ENCODE results near the gene ZNF519.
"Not testable (repeated sequence)": the region's sequence is repeated elsewhere in the genome, so short reads cannot be mapped to it uniquely, and the experiment has no call there.

ZNF519 gene

DNA sequence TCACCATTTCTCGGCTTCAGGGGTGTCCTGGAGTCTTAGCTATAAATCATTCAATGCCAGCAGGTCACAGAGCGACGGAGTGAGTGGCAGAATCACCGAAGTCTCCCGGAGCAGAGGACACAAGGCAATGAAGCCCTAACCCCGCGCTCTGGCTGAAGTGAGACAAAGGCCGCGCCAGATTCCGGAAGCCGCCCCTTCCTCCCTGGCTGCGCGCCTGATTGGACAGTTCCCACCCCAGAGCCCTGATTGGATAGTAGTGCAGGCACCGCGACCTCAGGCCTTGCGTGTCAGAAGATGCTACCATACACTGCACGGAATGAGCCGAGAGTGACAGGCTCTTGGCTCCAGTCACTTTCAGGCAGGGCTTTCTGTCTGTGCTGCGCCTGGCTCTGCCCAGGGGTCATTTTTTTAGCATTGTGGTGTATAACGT lies at the start of gene ZNF519:
TSS of gene ZNF519 (minus strand) at position 165 of the 430 bp plus-strand sequence. CDS start at position 7, 158 bp downstream.
- Mint-ChIP-seq H3K36me3 (ENCODE audit: insufficient read depth) (peaks cover 10% of the 10 kb centered on the region), H3K4me1 (peaks cover 14% of the 10 kb centered on the region), H3K27ac (ENCODE audit: low read depth) (peak within 1 kb of the TSS; percentile 76), H3K4me3 (peak within 1 kb of the TSS; percentile 86)
- H3K27me3 Mint-ChIP-seq, H3K9me3 Mint-ChIP-seq: not testable (repeated sequence)
- DNase-seq (ENCODE audit: low spot score in 2 of 2), result peak; percentile 75 to 83
- peak; percentile 100 for ATAC-seq (replicated peaks; ENCODE audit: extremely low read depth, poor library complexity, severe bottlenecking)

- DNase-seq (ENCODE audit: low spot score in 2 of 2) (no peak), ATAC-seq (replicated peaks; ENCODE audit: extremely low read depth, poor library complexity, severe bottlenecking) (peak; percentile 48)
- no peaks in the 10 kb centered on the region for H3K27me3 Mint-ChIP-seq
- no peaks in the 10 kb centered on the region for H3K9me3 Mint-ChIP-seq
- peak overlapping the region; percentile 95 for H3K4me3 Mint-ChIP-seq
- H3K4me1 Mint-ChIP-seq, result peaks cover 6% of the 10 kb centered on the region
- H3K27ac Mint-ChIP-seq (ENCODE audit: low read depth), result peak overlapping the region; percentile 91
- H3K36me3 Mint-ChIP-seq (ENCODE audit: insufficient read depth), result peaks cover 7% of the 10 kb centered on the region
Observed at GRCh38 chr18:14179306-14179705, 47.1 kb upstream of the ZNF519 start.

GRCh38 chr18:14178321-14179196 lies 46.3 kb upstream of the ZNF519 start:
- H3K27me3 Mint-ChIP-seq; H3K36me3 Mint-ChIP-seq (ENCODE audit: insufficient read depth); H3K9me3 Mint-ChIP-seq; H3K4me1 Mint-ChIP-seq: not testable (repeated sequence)
- ATAC-seq (replicated peaks; ENCODE audit: extremely low read depth, poor library complexity, severe bottlenecking), result peak; percentile 82
- H3K27ac Mint-ChIP-seq (ENCODE audit: low read depth), result peak overlapping the region; percentile 91
- peak overlapping the region; percentile 95 for H3K4me3 Mint-ChIP-seq
- peak; percentile 66 to 75 for DNase-seq (ENCODE audit: low spot score in 2 of 2)

DNA sequence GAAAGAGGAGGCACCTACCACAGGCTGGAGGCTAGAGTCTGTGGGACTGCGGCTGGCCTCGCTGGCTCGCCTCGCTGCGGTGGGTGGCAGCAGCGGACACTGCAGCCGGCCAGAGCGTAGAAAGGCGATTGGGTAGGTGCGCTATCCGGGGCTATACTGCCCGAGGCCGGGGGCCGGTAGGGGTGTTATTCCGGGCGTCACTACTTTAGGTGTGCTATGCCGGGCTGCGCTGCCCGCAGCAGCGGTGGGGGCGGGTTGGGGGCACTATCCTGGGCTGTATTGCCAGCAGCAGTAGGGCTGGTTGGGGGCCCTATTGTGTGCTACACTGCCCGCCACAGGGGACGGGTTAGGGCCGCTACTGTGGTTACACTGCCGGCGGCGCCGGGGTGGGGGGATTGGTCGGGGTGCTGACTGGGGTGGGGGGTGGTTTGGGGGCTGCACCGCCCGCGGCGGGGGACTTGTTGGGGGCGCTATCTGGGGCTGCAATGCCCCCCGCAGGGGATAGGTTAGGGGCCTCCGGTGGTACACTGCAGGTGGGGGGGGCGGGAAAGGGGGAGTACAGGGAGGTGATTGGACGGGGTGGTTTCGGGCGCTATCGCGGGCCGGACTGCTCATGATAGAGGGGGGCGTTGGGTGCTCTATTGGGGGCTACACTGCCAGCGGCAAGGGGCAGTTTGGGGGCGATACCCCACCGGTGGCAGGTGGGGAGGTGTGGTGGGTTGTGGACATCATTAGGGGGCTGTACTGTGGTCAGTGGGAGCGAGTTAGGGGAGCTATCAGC lies 45.5 kb upstream of the ZNF519 start:
- H3K27ac Mint-ChIP-seq (ENCODE audit: low read depth); H3K9me3 Mint-ChIP-seq; H3K27me3 Mint-ChIP-seq; ATAC-seq (replicated peaks; ENCODE audit: extremely low read depth, poor library complexity, severe bottlenecking); DNase-seq (ENCODE audit: low spot score in 2 of 2); H3K4me1 Mint-ChIP-seq; H3K36me3 Mint-ChIP-seq (ENCODE audit: insufficient read depth): not testable (repeated sequence)
- peak overlapping the region; percentile 95 for H3K4me3 Mint-ChIP-seq

- DNase-seq (ENCODE audit: low spot score in 2 of 2); H3K36me3 Mint-ChIP-seq (ENCODE audit: insufficient read depth); ATAC-seq (replicated peaks; ENCODE audit: extremely low read depth, poor library complexity, severe bottlenecking); H3K4me1 Mint-ChIP-seq; H3K9me3 Mint-ChIP-seq; H3K27ac Mint-ChIP-seq (ENCODE audit: low read depth); H3K27me3 Mint-ChIP-seq; H3K4me3 Mint-ChIP-seq: not testable (repeated sequence)
Observed at GRCh38 chr18:14175404-14175803, 43.2 kb upstream of the ZNF519 start.

- peaks cover 6% of the 10 kb centered on the region for H3K4me1 Mint-ChIP-seq
- ATAC-seq (replicated peaks; ENCODE audit: extremely low read depth, poor library complexity, severe bottlenecking), result no peak
- H3K36me3 Mint-ChIP-seq (ENCODE audit: insufficient read depth), result peaks cover 7% of the 10 kb centered on the region
- no peak for DNase-seq (ENCODE audit: low spot score in 2 of 2)
- no peak overlapping the region for H3K27ac Mint-ChIP-seq (ENCODE audit: low read depth)
- no peaks in the 10 kb centered on the region for H3K9me3 Mint-ChIP-seq
- no peak overlapping the region for H3K4me3 Mint-ChIP-seq
- H3K27me3 Mint-ChIP-seq, result no peaks in the 10 kb centered on the region
Observed at GRCh38 chr18:14174706-14175085, 42.5 kb upstream of the ZNF519 start.

DNA sequence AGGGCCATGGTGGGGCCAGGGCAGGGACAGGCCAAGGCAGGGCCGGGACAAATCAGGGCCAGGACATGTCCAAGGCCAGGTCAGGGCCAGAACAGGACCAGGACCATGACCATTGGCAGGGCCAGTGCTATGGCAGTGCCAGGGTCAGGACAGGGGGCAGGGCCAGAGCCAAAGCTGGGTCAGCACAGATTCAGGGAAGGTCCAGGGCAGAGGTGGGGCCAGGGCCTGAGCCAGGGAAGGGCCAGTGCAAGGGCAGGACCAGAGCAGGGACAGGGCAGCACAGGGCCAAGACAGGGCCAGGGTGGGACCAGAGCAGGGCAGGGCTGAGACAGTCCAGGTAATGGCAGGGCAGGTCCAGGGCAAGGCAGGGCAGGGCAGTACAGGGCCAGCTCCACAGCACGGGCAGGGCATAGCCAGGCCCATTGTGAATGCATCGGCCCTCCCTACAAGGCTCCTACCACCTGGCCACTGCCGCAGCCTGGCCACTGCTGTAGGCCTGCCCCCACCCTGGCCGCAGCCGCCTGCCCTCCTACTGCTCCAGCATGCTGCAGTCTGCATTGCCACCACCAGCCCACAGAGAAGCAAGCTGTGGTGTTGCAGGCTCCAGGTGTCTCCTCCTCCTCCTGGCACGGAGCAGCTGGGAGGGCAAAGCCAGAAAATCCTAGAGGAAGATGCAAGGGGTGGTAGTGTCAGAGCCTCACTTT lies 41.9 kb upstream of the ZNF519 start:
- H3K27me3 Mint-ChIP-seq; H3K27ac Mint-ChIP-seq (ENCODE audit: low read depth): not testable (repeated sequence)

DNA sequence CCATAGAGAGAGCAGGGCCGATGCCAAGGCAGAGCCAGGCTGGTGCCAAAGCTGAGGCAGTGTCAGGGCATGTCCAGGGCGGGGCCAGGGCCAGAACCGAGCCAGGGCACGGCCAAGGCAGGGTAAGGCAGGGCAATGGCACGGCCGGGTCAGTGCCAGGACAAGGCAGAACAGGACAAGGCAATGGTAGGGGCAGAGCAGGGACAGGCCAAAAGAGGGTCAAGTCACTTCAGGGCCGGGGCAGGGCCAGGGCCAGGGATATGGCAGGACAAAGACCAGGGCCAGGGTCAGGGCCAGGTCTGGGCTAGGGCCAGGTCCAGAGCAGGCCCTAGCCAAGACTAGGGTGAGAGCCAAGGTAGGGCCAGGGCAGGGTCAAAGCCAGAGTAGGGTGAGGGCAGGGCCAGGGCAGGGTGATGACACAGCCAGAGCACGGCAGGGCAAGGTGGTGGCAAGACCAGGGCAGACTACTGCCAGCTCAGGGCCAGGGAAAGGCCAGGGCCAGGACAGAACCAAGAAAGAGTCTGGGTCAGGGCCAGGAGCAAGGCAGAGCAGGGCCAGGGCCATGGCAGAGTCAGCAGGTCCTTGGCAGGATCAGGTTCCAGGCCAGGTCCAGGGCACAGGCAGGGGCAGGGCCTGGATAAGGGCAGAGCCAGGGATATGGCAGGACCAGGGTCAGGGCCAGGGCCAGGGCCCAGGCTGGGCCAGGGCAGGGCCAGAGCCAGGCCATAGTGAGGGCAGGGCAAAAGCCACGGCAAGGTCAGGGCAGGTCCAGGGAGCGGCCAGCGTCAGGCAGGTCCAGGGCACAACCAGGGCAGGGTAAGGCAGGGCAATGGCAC lies 41.1 kb upstream of the ZNF519 start:
- not testable (repeated sequence) for H3K4me1 Mint-ChIP-seq; H3K36me3 Mint-ChIP-seq (ENCODE audit: insufficient read depth); ATAC-seq (replicated peaks; ENCODE audit: extremely low read depth, poor library complexity, severe bottlenecking); DNase-seq (ENCODE audit: low spot score in 2 of 2); H3K27me3 Mint-ChIP-seq; H3K4me3 Mint-ChIP-seq; H3K9me3 Mint-ChIP-seq; H3K27ac Mint-ChIP-seq (ENCODE audit: low read depth)

More for the DNA sequence above, 41.9 kb upstream of the ZNF519 start:
- H3K9me3 Mint-ChIP-seq; DNase-seq (ENCODE audit: low spot score in 2 of 2); ATAC-seq (replicated peaks; ENCODE audit: extremely low read depth, poor library complexity, severe bottlenecking); H3K4me1 Mint-ChIP-seq; H3K36me3 Mint-ChIP-seq (ENCODE audit: insufficient read depth); H3K4me3 Mint-ChIP-seq: not testable (repeated sequence)

DNA sequence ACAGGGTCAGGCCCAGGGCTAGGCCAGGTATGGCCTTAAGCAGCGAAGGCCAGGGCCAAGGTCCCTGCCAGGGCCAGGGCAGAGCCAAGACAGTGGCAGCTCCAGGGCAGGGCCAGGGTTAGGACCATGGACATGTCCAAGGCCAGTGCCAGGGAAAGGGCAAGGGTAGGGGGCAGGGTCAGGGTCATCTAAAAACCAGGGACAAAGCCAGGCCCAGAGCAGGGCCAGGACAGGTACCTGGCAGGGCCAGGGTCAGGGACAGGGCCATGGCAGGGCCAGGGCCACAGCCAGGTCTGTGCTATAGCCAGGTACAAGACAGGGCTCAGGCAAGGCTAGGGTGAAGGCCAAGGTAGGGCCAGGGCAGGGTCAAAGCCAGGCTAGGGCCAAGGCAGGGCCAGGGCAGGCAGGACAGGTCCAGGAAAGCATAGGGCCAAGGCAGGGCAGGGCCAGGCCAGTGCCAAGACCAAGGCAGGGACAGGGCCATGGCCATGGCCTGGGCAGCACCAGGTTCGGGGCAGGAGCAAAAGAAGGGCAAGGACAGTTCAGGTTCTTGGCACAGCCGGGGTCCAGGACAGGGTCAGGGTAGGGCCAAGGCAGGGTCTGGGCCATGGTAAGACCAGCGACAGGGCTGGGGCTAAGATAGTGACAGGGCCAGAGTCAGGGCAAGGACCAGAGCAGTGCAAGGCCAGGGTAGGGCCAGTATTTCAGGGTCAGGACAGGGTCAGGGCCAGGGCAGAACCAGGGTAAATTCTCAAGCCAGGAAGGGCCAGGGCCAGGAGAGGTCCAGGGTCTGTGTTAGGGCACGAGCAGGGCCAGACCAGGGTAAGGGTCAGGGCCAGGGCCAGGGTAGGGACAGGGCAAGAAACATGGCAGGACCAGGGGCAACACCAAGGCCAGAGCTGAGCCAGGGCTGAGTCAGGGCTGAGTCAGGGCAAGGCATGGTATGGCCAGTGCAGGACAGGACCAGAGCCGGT lies 40.2 kb upstream of the ZNF519 start:
- not testable (repeated sequence) for H3K4me1 Mint-ChIP-seq

GRCh38 chr18:14171301-14172141 lies 39.3 kb upstream of the ZNF519 start:
- not testable (repeated sequence) for H3K4me1 Mint-ChIP-seq, H3K4me3 Mint-ChIP-seq, H3K9me3 Mint-ChIP-seq

More for the DNA sequence above, 40.2 kb upstream of the ZNF519 start:
- not testable (repeated sequence) for H3K4me3 Mint-ChIP-seq; H3K9me3 Mint-ChIP-seq; DNase-seq (ENCODE audit: low spot score in 2 of 2); H3K27me3 Mint-ChIP-seq; ATAC-seq (replicated peaks; ENCODE audit: extremely low read depth, poor library complexity, severe bottlenecking); H3K27ac Mint-ChIP-seq (ENCODE audit: low read depth); H3K36me3 Mint-ChIP-seq (ENCODE audit: insufficient read depth)

More at GRCh38 chr18:14171301-14172141, 39.3 kb upstream of the ZNF519 start:
- not testable (repeated sequence) for H3K36me3 Mint-ChIP-seq (ENCODE audit: insufficient read depth); H3K27ac Mint-ChIP-seq (ENCODE audit: low read depth); ATAC-seq (replicated peaks; ENCODE audit: extremely low read depth, poor library complexity, severe bottlenecking); DNase-seq (ENCODE audit: low spot score in 2 of 2); H3K27me3 Mint-ChIP-seq

All from central memory CD8-positive, alpha-beta T cell (primary cell).